Measurements from ENCODE around the gene NSUN5.
A peak's percentile ranks its signal among the peaks of the same experiment; 100 is the strongest.
"Not testable (repeated sequence)": the region's sequence is repeated elsewhere in the genome, so short reads cannot be mapped to it uniquely, and the experiment has no call there.

NSUN5 gene

DNA sequence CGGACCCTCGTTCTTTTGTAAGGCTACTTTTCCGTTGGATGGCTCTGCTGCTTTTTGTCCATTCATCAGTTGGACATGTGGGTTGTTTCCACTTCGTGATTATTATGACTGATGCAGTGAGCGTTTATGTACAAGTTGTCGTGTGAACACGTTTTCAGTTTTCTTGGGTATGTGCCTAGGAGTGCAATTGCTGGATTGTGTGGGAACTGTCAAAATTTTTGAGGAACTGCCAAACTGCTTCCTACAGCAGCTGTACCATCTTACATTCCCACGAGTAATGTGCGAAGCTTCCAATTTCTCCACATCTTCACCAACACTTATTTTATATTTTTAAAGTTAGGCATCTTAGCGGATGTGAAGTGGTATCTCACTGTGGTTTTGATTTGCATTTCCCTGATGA is 29.7 kb upstream of the NSUN5 start:
- DNase-seq (ENCODE audit: low spot score in 2 of 2) (no peak), ATAC-seq (no peak)
- Mint-ChIP-seq H3K9me3 (no peaks in the 10 kb centered on the region), H3K27ac (no peak overlapping the region), H3K36me3 (no peaks in the 10 kb centered on the region), H3K4me1 (no peaks in the 10 kb centered on the region), H3K4me3 (no peak overlapping the region)

DNA sequence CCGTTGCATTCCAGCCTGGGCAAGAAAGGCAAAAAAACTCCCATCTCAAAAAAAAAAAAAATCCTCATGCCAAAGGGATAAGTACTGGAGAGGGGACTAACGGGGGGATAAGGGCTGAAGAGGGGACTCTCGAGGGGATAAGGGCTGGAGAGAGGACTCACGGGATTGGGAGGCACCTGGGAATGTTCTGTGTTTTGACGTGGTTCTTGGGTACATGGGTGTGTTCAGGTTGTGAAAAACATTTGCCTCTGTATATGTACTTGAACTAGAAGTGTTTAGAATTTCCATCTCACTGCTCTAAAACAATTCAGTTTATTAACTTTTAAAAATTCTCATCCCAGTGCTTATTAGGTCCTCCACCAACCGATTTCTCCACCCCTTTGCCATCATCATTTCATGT is 23.8 kb upstream of the NSUN5 start:
- DNase-seq (ENCODE audit: low spot score in 2 of 2) (no peak), ATAC-seq (no peak)
- no peaks in the 10 kb centered on the region for H3K4me1 Mint-ChIP-seq
- no peak overlapping the region for H3K4me3 Mint-ChIP-seq
- no peaks in the 10 kb centered on the region for H3K36me3 Mint-ChIP-seq
- no peak overlapping the region for H3K27ac Mint-ChIP-seq
- no peaks in the 10 kb centered on the region for H3K9me3 Mint-ChIP-seq

DNA sequence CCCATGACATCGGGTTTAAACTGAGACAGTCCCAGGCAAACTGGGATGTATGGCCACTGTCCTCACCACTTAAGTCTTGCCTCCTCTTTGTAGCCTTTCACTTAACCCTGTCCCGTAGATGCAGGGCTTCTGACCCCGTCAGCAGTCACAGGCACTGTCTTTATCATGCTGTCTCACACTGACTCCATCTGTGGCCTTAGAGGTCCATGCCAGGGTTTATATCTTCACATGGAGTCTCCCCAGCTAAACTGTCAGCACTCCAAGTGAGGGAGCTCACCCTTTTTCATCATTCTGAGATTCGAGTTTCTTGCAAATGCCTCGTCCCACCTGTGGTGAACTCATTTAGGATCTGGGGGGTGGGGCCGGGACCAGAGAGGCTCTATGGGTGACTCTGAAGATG is 22.1 kb upstream of the NSUN5 start:
- ATAC-seq (no peak), DNase-seq (ENCODE audit: low spot score in 2 of 2) (no peak)
- Mint-ChIP-seq H3K36me3 (no peaks in the 10 kb centered on the region), H3K4me3 (no peak overlapping the region), H3K9me3 (no peaks in the 10 kb centered on the region), H3K27ac (no peak overlapping the region), H3K4me1 (no peaks in the 10 kb centered on the region)

DNA sequence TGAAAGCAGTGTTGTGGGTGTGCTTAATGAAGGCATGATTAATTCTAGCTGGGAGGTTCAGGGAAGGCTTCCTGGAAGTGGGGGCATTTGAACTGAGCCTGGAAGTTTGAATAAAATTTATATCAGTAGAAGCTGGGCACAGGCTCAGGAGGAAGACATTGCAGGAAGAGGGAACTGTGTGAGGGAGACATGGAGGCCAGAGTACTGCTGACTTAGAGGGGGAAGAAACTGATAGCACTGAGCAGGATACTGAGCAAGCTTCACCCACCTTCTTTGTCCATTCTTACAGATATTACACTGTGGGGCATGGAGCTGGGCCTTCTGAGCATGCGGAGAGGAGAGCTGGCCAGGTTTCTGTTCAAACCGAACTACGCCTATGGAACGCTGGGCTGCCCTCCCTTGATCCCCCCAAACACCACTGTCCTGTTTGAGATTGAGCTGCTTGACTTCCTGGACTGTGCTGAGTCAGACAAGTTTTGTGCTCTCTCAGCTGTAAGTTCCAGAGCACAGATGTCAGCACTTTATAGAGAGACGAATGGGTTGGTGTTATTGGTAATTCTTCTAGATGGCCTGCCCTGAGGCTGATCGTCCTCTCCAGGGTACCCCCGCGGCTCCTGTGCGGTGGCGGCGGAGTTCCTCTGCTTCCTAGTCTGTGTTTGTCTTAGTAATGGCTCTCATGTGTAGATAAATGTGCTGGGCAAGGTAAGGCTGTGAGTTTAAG is 21.4 kb upstream of the NSUN5 start:
- no peak overlapping the region for H3K27ac Mint-ChIP-seq
- H3K36me3 Mint-ChIP-seq: no peaks in the 10 kb centered on the region
- no peaks in the 10 kb centered on the region for H3K9me3 Mint-ChIP-seq
- DNase-seq (ENCODE audit: low spot score in 2 of 2) (no peak), ATAC-seq (no peak)
- H3K4me1 Mint-ChIP-seq: no peaks in the 10 kb centered on the region
- no peak overlapping the region for H3K4me3 Mint-ChIP-seq

DNA sequence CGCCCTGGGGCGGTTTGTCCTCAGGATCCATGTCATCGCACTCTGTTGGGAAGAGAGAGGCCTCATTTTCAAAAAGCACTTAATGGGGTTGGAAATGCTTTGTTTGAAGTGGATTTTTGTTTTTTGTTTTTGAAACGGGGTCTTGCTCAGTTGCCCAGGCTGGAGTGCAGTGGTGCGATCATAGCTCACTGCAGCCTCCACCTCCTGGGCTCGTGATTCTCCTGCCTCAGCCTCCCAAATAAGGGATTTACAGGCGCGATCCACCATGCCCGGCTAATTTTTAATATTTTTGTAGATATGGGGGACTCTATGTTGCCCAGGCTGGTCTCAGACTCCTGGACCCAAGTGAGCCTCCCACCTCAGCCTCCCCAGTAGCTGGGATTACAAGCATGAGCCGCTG is 20.1 kb upstream of the NSUN5 start:
- H3K36me3 Mint-ChIP-seq: peaks cover 4% of the 10 kb centered on the region
- ATAC-seq (no peak), DNase-seq (ENCODE audit: low spot score in 2 of 2) (no peak)
- H3K4me1 Mint-ChIP-seq: peaks cover 7% of the 10 kb centered on the region
- H3K4me3 Mint-ChIP-seq: no peak overlapping the region
- H3K27ac Mint-ChIP-seq: no peak overlapping the region
- no peaks in the 10 kb centered on the region for H3K9me3 Mint-ChIP-seq

DNA sequence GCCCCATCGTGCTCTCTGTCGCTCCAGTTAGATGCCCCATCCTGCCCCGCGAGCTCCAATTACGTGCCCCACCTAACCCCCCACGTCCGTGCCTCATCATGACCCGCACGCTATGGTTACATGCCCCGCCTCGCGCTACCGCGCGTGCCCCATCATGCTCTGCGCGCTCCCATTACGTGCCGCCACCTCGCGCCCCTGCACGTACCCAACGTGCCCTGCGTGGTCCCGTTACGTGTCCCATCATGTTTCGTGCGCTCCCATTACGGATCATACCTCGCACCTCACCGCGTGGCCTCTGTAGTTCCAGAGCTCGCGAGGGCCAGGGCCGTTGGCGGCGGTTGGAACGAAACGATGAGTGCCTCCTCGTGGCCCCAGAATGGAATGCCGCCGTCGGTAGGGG is 19.3 kb upstream of the NSUN5 start, which contains the start of the genes FKBP6 and TRIM50:
Gene FKBP6, plus strand, starts transcription at position 240 of the 400 bp plus-strand sequence. CDS start 268 bp downstream, outside the sequence.
Gene TRIM50, minus strand, starts transcription at position 161 of the 400 bp plus-strand sequence. CDS start 3,295 bp downstream, outside the sequence.
- not testable (repeated sequence) for H3K4me3 Mint-ChIP-seq; H3K9me3 Mint-ChIP-seq; H3K27ac Mint-ChIP-seq; DNase-seq (ENCODE audit: low spot score in 2 of 2); ATAC-seq; H3K36me3 Mint-ChIP-seq
- H3K4me1 Mint-ChIP-seq: peaks cover 15% of the 10 kb centered on the region

DNA sequence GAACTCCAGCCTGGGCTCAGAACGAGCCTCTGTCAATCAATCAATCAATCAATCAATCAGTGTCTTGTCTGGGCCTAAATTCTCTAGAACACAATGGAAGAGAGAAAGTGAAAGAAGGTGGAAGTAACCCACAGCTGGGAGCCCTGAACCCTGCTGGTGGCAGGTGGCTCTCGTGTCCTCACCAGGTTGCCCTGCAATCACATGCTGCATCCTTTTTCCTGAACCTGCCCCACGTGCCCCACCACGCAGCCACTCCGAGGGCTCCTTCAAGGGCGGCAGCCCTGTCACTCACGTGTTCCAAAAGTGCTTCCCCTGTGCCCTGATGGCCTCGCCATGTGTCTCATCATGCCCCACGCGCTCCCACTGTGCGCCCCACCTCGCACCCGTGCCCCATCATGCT is 18.8 kb upstream of the NSUN5 start:
- not testable (repeated sequence) for H3K4me3 Mint-ChIP-seq; H3K9me3 Mint-ChIP-seq; H3K27ac Mint-ChIP-seq; ATAC-seq; H3K36me3 Mint-ChIP-seq; DNase-seq (ENCODE audit: low spot score in 2 of 2)
- peaks cover 16% of the 10 kb centered on the region for H3K4me1 Mint-ChIP-seq

DNA sequence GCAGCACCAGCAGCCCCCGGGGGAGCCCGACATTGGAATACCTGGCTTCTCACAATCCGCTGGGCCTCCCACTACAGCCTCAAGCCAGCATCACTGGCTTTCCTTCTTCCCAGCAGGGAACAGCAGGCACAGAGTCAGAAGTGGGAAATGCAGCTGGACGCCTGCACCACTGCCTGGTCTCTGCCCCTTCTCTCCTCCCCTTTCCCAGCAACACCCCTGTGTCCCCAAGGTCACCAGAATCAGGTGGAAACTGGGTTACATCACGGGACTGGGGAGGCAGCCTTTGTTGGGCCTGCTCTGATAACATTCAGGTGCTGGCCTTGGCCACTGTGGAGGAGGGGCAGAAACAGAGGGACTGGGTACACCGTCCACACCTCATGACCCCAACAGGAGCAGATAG is 16.8 kb upstream of the NSUN5 start:
- DNase-seq (ENCODE audit: low spot score in 2 of 2); H3K36me3 Mint-ChIP-seq; ATAC-seq; H3K4me3 Mint-ChIP-seq; H3K27ac Mint-ChIP-seq; H3K9me3 Mint-ChIP-seq: not testable (repeated sequence)
- H3K4me1 Mint-ChIP-seq: peaks cover 16% of the 10 kb centered on the region

DNA sequence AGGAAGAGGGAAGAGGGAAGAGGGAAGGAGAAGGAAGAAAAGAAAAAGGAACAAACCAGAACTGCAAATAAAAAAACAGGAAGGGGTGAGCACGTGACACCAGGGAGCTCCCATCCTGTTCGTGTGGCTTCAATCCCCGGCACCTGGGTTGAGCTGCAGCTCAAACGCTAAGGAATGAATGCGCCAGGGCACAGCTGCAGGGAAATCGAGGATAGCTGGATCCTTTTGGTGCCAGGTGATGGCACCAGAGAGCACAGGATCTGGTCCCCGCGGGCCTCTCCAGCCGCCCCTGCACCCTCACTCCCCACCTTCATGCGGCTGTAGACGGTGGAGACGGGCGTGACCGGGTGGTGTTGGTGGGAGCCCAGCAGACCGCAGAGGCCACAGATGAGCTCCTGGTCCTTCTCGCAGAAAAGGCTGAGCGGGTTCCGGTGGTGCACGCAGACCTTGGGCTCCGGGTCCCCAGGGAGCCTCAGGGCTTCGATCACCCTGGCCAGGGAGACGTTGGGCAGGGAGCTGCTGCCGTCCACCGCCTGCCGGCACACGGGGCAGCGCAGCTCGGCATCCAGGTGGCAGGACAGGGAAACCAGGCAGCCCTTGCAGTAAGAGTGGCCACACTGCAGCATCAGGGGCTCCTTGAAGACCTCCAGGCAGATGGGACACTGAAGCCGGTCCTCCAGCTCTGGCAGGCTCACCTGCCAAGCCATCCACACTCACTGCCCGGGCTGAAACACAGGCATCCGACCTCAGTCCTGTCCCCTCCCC is 15.6 kb upstream of the NSUN5 start:
- Mint-ChIP-seq H3K4me1 (peaks cover 16% of the 10 kb centered on the region), H3K4me3 (peak overlapping the region; percentile 65), H3K27ac (peak overlapping the region; percentile 86)
- not testable (repeated sequence) for H3K36me3 Mint-ChIP-seq, H3K9me3 Mint-ChIP-seq
- DNase-seq (ENCODE audit: low spot score in 2 of 2): peak; percentile 23 to 66
- peak; percentile 84 for ATAC-seq

DNA sequence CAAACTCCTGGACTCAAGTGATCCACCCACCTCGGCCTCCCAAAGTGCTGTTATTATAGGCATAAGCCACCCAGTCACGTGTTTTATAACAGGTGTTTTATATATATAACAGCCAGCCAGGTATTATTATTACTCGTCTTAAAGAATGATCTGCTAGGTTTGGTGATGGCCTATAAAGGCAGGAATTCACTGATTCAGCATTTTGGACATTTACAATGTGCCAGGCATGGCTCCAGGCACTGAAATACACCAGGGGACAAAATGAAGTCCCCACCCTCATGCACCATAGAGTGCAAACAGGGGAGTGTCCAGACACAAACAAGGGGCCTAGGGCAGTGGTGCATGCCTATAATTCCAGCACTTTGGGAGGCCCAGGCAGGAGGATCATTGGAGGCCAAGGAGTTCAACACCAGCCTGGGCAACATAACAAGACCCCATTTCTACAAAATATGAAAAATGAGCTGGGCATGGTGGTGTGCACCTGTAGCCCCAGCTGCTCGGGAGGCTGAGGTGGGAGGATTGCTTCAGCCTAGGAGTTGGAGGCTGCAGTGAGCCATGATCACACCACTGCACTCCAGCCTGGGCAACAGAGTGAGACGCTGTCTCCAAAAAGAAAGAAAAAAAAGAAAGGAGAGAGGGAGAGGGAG is 14.9 kb upstream of the NSUN5 start:
- H3K9me3 Mint-ChIP-seq; ATAC-seq; DNase-seq (ENCODE audit: low spot score in 2 of 2); H3K36me3 Mint-ChIP-seq: not testable (repeated sequence)
- H3K4me3 Mint-ChIP-seq: peak overlapping the region; percentile 65
- peaks cover 16% of the 10 kb centered on the region for H3K4me1 Mint-ChIP-seq
- peak overlapping the region; percentile 86 for H3K27ac Mint-ChIP-seq

DNA sequence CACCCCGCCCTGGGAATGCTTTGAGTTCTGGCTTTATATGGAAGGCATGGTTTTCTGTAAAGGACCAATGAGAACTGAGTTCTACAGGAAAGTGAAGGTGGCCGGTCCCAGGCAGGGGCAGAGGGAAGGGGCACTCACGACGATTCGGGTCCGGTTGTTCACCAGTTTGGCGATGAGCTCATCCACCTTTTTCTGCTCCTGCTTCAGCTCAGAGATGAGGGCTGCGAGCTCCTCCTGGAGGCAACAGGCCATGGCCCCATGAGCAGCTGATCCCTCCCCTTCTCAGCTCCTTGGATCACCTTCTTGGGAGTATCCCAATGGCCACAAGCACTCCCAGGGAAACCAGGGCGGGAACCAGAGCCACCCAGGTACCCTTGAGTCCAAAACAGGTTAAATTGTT is 11.4 kb upstream of the NSUN5 start:
- not testable (repeated sequence) for H3K4me3 Mint-ChIP-seq, ATAC-seq, H3K9me3 Mint-ChIP-seq

DNA sequence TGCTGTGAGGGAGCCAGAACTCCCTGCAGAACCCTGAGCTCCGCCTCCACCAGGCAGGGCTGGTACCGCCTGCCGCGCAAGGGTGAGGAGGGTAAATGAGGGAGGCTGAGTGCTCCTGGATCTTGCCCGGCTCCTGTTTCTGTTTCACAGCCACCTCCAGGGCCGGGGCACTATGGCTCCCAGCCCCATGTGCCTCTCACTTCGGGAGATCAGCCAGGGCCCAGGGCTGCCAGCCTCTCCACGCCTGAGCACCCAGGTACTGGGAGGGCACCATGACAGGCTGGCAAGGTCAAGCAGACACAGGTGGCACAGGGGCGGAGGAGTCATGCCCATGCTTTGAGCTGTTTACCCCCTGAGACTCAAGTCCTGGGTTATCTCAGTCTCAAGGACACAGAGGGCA is 10.9 kb upstream of the NSUN5 start:
- peaks cover 16% of the 10 kb centered on the region for H3K4me1 Mint-ChIP-seq
- not testable (repeated sequence) for ATAC-seq; H3K4me3 Mint-ChIP-seq; H3K27ac Mint-ChIP-seq; H3K9me3 Mint-ChIP-seq; H3K36me3 Mint-ChIP-seq; DNase-seq (ENCODE audit: low spot score in 2 of 2)

More for the DNA sequence above, 11.4 kb upstream of the NSUN5 start:
- H3K36me3 Mint-ChIP-seq; H3K27ac Mint-ChIP-seq; DNase-seq (ENCODE audit: low spot score in 2 of 2): not testable (repeated sequence)
- H3K4me1 Mint-ChIP-seq: peaks cover 16% of the 10 kb centered on the region

DNA sequence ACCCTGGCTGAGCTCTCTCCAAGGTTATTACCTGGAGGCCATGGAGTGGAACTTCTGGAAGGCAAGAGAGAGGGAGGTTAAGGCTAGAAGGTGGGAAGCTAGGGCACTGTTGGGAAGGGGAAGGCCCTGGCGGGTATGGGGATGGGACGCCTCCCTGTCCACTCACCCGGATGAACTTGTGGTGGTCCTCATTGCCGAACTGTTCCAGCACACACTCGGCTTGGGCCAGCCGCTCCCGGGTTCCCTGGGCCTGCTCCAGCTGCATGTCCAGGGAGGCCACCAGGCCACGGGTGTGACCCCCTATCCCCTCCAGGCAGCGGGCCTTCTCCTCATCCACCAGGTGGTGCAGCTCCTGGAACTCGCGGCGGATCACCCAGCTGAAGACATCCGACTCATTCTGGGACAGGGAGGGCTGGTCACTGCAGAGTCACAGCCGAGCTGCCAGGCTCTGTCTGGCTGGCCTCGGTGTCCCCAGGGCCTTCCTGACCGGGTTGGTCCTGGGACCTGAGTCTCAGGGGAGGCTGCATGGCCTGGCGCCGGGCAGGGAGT is 10.1 kb upstream of the NSUN5 start:
- H3K36me3 Mint-ChIP-seq; ATAC-seq; H3K4me3 Mint-ChIP-seq; H3K27ac Mint-ChIP-seq; H3K4me1 Mint-ChIP-seq; H3K9me3 Mint-ChIP-seq; DNase-seq (ENCODE audit: low spot score in 2 of 2): not testable (repeated sequence)

DNA sequence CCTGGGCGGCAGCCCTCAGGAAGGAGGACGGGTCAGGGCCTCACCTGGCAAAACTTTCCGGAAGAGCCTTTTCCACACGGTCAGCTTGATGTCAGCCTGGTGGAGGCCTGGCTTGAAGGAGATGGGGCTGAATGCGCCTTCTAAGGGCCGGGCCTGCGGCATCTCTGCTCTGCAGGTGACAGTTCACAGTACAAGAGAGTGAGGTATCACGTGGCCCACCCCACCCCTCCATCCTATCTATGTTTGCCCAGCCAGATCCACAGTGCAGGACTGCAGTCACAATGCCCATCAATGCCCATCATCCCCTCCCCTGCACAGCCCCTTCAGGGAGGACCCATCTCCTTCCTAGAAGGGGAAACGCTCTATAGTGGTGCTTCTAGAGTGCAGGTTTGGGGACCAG is 7.9 kb upstream of the NSUN5 start:
- H3K9me3 Mint-ChIP-seq: no peaks in the 10 kb centered on the region
- no peak for DNase-seq (ENCODE audit: low spot score in 2 of 2)
- no peaks in the 10 kb centered on the region for H3K36me3 Mint-ChIP-seq
- H3K4me1 Mint-ChIP-seq: no peaks in the 10 kb centered on the region
- no peak overlapping the region for H3K4me3 Mint-ChIP-seq
- no peak overlapping the region for H3K27ac Mint-ChIP-seq
- ATAC-seq: no peak

DNA sequence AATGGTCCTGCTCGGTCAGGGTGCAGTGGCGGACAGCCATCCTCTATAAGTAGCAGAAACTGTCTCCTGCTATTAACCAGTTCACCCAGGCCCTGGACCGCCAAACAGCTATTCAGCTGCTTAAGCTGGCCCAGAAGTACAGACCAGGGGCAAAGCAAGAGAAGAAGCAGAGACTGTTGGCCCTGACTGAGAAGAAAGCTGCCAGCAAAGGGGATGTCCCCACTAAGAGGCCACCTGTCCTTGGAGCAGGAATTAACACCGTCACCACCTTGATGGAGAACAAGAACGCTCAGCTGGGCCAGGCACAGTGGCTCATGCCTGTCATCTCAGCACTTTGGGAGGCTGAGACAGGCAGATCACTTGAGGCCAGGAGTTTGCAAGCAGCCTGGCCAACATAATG is 5.6 kb upstream of the NSUN5 start:
- no peak overlapping the region for H3K27ac Mint-ChIP-seq
- ATAC-seq: no peak
- peaks cover 3% of the 10 kb centered on the region for H3K4me1 Mint-ChIP-seq
- H3K36me3 Mint-ChIP-seq: no peaks in the 10 kb centered on the region
- no peak for DNase-seq (ENCODE audit: low spot score in 2 of 2)
- H3K4me3 Mint-ChIP-seq: no peak overlapping the region
- no peaks in the 10 kb centered on the region for H3K9me3 Mint-ChIP-seq

Data from stimulated activated effector memory CD8-positive, alpha-beta T cell treated with anti-CD3 and anti-CD28 coated beads, Interleukin-12 subunit alpha, Interleukin-12 subunit beta, amount 100 ng/mL, for 72 hours (primary cell).